ENCODE results near the gene GABARAPL1.
"Not testable (repeated sequence)": the region's sequence is repeated elsewhere in the genome, so short reads cannot be mapped to it uniquely, and the experiment has no call there.

Gene GABARAPL1

DNA sequence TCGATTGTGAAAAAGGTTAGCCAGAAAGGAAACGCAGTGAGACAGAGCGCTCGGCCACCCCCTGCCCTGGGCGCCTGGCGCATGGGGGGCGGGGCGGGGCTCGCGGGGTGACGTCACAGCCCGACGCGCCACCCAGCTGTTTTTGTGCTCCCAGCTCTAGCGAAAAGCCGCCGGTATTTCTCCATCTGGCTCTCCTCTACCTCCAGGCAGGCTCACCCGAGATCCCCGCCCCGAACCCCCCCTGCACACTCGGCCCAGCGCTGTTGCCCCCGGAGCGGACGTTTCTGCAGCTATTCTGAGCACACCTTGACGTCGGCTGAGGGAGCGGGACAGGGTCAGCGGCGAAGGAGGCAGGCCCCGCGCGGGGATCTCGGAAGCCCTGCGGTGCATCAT, at the start of gene GABARAPL1:
TSS of gene GABARAPL1 (plus strand) at position 139 of the 393 bp plus-strand sequence. CDS start at position 392, 253 bp downstream.
- peak; percentile 82 for DNase-seq

DNA sequence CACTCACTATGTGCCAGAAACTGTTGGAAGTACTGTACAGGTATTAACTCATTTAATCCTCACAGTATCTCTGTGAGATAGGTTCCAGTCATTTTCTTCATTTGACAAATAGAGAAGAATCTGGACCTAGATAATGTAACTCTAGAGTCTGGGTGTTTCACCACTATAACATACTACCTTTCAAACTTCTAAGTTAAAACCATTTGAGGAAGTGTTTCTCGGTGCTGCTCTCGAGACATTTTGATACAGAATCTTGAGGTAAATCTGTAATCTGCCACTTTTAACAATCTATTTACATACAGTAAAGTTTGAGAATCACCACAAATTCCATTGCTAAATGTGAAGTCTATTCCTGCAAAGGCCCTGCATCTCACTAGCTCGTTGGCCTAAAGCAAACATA, 49.6 kb upstream of the GABARAPL1 start:
- DNase-seq = no peak

GRCh38 chr12:10165421-10165820, 47.3 kb upstream of the GABARAPL1 start:
- DNase-seq = peak; percentile 72

DNA sequence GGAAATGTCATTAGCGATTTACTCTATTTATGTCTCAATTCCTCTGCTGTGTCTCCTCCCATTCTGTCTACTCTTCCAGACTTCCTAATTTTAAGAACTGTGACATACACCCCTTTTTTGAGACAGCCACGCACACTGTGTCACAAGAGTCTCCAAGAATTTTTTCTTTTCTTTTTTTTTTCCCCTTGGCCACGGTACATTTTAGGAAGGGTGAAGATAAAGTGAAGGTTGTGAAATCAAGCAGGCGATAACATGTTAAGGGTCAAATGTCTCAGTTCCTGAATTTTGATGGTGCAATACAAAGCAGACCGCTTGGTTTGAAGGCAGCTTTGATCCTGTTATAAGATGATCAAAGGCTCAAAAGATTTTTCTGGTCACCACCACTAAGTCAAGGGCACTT, 45.1 kb upstream of the GABARAPL1 start:
- DNase-seq = no peak

DNA sequence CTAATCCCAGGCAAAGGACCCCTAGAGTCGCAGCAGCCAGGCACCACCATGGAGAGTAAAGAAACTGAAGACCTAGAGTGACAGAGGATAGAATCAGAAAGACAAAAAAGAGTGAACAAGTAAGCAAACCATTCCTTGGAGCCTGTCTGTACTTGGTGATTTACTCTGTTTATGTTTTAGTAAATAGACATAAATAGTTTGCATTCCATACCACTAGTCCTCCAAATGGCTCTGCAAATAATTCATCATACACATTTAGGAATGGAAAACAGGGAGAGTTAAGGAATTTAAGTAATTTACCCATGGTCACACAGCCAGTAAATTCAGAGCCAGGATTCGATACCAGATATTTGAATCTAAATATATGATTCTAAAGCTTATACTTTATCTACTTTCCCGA, 43.6 kb upstream of the GABARAPL1 start:
- DNase-seq = peak; percentile 72

GRCh38 chr12:10170216-10170615, 42.5 kb upstream of the GABARAPL1 start:
- peak; percentile 88 for DNase-seq

DNA sequence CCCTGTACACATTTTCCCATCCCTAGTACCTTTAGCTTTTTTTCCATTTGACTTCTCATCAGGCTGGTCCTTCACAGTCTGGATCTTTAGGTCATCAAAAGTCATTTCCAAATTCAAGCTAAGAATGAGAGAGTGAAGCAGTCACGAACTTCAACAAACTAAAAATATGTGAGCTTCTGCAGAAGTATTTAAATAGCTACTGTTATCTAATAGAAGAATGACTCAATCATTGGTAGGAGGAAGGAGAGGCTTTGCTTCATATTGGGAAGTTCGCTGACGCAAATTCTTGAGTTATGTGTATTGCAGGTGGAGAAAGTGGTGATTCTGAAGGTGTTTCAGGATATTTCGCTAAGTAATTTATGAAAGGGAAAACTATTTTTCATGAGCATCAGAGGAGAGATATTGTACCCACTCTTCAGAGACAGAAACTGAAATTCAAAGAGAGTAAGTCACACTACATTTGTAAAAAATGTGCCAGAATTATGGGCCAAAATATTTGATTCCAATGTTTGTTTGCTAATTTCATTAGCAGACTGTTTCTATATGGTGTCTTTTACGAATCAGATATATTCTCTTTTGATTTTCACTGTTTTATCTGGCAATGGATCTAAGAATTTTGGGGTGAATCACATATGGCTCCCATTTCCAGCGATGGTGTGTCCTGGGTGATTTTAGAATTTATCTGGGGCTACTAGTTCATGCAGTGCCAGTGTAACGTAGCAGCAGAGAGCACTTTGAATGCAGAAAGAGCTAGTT, 40.5 kb upstream of the GABARAPL1 start, which contains the start of gene OLR1:
TSS of gene OLR1 (minus strand) at position 160 of the 756 bp plus-strand sequence. CDS start at position 105, 55 bp downstream.
- DNase-seq = peak; percentile 48

GRCh38 chr12:10174986-10175614, 37.6 kb upstream of the GABARAPL1 start:
- DNase-seq = no peak

GRCh38 chr12:10175846-10176636, 36.6 kb upstream of the GABARAPL1 start:
- no peak for DNase-seq

- no peak for DNase-seq
Observed at GRCh38 chr12:10178821-10179220, 33.9 kb upstream of the GABARAPL1 start, which contains the start of gene TMEM52B. Gene TMEM52B (plus strand): TSS chr12:10179032. CDS start chr12:10179575, 543 bp downstream.

DNA sequence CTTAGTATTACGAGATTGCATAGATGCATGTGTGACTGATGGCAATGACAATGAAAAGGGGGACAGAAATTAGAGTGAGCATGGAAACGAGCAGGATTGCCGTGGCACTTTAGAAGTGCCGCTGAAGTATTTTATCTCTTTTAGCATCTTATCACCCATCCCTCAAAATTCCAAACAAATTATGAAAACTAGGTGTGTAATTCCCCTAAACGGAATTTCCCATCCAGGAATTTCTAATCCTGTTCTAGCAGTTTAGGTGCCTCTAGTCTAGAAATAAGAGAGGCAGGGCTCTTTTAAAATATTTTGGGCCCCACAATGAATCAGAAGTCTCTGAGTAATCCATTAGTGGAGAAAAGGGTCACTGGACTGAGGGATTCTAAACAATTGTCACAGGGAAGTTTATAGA, 32.9 kb upstream of the GABARAPL1 start:
- DNase-seq = peak; percentile 60

DNA sequence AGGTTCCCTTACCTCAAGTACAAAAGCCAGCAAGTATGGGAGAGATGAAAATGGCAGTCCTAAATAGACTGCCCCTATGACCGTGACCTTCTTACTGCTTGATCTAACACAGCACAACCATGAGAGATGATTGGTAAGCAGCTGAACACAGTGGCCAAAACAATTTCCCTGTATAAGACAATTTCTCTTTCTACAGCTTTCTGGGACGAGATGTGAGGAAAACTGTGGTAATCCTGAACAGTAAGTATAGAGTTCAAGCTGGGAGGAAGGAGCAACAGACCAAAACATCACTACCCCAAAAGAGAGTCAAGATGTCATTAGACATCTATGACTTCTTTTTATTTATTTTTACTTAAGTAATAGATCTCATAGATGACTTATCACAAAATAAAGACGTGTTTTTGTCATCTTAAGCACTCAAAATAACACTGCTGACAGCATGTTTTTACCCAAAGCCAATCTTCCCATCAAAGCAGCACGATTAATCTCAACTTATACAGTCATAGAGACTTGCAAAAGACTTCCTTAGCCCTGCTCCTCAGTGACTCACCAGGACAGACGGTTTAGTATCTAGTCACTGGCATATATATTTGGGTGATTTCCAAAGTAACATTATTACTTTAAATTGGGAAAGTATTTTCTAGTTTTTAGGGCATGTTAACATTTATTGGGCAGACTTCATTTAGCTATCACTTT, 30.2 kb upstream of the GABARAPL1 start:
- peak; percentile 86 for DNase-seq

- DNase-seq = peak; percentile 70
Observed at GRCh38 chr12:10184261-10184843, 28.3 kb upstream of the GABARAPL1 start.

DNA sequence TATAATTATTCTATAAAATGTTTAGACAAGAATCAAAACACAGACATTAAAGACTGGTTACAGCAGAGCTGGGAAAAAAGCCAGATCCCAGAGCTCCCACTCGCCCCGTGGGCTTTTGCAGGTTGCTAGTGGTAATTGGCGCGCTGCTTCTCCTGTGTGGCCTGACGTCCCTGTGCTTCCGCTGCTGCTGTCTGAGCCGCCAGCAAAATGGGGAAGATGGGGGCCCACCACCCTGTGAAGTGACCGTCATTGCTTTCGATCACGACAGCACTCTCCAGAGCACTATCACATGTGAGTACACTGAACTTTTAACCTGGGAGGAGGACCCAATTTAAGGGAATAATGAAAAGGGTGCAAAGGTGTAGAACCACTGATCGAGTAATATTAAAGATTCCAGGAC, 26.4 kb upstream of the GABARAPL1 start:
- DNase-seq = no peak

DNA sequence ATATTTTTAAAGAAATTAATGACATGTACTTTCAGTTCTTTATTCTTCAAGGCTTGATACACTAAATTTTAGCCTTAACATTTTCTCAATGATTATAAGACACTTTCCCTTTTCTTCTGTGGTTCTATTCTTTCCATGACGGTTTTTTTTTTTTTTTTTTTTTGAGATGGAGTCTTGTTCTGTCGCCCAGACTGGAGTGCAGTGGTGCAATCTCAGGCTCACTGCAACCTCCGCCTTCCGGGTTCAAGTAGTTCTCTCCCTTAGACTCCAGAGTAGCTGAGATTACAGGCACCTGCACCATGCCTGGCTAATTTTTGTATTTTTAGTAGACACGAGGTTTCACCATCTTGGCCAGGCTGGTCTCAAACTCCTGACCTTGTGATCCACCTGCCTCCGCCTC, 25.7 kb upstream of the GABARAPL1 start:
- DNase-seq = not testable (repeated sequence)

DNA sequence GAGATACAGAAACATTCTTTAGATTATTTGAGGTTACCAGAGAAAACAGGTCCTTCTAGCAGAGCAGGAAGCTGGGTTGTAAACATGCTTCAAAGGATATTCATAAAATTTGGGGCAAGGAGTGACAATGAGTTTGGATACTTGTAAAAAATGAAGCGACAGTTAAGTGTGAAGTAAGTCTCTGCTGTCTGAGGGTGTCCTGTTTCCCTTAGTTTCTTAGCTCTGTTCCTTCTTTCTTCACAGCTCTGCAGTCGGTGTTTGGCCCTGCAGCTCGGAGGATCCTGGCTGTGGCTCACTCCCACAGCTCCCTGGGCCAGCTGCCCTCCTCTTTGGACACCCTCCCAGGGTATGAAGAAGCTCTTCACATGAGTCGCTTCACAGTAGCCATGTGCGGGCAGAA, 23.0 kb upstream of the GABARAPL1 start:
- DNase-seq = peak; percentile 43

GRCh38 chr12:10190558-10191388, 21.9 kb upstream of the GABARAPL1 start:
- DNase-seq = peak; percentile 78

GRCh38 chr12:10191865-10192264, 20.8 kb upstream of the GABARAPL1 start:
- DNase-seq = peak; percentile 92

DNA sequence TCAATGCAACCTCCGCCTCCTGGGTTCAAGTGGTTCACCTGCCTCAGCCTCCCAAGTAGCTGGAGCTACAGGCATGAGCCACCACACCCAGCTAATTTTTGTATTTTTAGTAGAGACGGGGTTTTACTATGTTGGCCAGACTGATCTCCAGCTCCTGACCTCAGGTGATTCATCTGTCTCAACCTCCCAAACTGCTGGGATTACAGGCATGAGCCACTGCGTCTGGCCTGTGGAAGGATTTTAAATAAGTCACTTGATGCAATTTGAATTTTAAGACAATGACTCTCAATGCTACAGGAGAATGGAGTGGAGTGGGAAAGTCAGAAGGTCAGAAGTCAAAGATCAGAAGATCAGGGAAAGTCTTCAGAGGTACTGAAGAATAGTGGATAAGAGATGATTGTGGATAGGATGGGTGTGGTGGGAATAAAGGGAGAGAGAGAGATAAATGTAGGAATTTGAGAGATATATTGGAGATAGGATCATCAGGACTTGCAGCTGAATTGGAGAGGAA, 18.5 kb upstream of the GABARAPL1 start:
- DNase-seq = peak; percentile 50

GRCh38 chr12:10196210-10196609, 16.5 kb upstream of the GABARAPL1 start:
- DNase-seq = no peak

- no peak for DNase-seq
Observed at GRCh38 chr12:10197879-10198278, 14.8 kb upstream of the GABARAPL1 start.
